PFSK-1 (cell line): ENCODE results near the gene RHBDD1.

ENCODE experiments used
- FOXP2 ChIP-seq: optimal IDR thresholded peaks from 2 replicates; pipeline ENCODE3; 2011; ENCODE audit warnings: borderline replicate concordance, control low read depth, inconsistent platforms; ENCODE audit not compliant: insufficient read depth; ENCODE audit errors: extremely low read length, extremely low read depth
- POLR2AphosphoS5 ChIP-seq: IDR thresholded peaks from 2 replicates; pipeline ENCODE4 v1.6.1; 2012; ENCODE audit warnings: low read depth, mild to moderate bottlenecking, control low read depth, low read length, moderate library complexity
- REST ChIP-seq, 2 experiments: IDR thresholded peaks; 2 replicates each; pipeline versions ENCODE4 v1.6.1 to v1.8.0; 2011 to 2012; ENCODE audit warnings: low read depth in 2 of 2, low read length in 2 of 2, control low read depth in 1 of 2, inconsistent platforms in 1 of 2, mild to moderate bottlenecking in 1 of 2, moderate library complexity in 1 of 2; ENCODE audit not compliant: insufficient read depth in 1 of 2
- SIN3A ChIP-seq: IDR thresholded peaks from 2 replicates; pipeline ENCODE4 v1.6.1; 2012; ENCODE audit warnings: mild to moderate bottlenecking, low read length, moderate library complexity, borderline replicate concordance; ENCODE audit not compliant: insufficient read depth
- TAF1 ChIP-seq: IDR thresholded peaks from 2 replicates; pipeline ENCODE4 v1.6.1; 2012; ENCODE audit warnings: low read length, control low read depth, borderline replicate concordance; ENCODE audit not compliant: insufficient read depth

RHBDD1 gene

GRCh38 chr2:226887940-226888339 is 52.1 kb downstream of the RHBDD1 start:
- TF ChIP-seq SIN3A (no peak), POLR2AphosphoS5 (no peak), TAF1 (no peak), FOXP2 (no peak), REST (IDR thresholded peaks at IDR 0.05; ENCODE audit: insufficient read depth in 1 of 2, low read depth in 2 of 2, low read length in 2 of 2) (no peak)

- TF ChIP-seq REST (IDR thresholded peaks at IDR 0.05; ENCODE audit: insufficient read depth in 1 of 2, low read depth in 2 of 2, low read length in 2 of 2) (no peak), SIN3A (no peak), POLR2AphosphoS5 (no peak), TAF1 (no peak)
Measured at GRCh38 chr2:226888378-226888965, 52.6 kb downstream of the RHBDD1 start.

GRCh38 chr2:226888971-226889370 is 53.1 kb downstream of the RHBDD1 start:
- TF ChIP-seq FOXP2 (no peak), REST (IDR thresholded peaks at IDR 0.05; ENCODE audit: insufficient read depth in 1 of 2, low read depth in 2 of 2, low read length in 2 of 2) (no peak), POLR2AphosphoS5 (no peak), SIN3A (no peak), TAF1 (no peak)

- TF ChIP-seq SIN3A: no peak
- TF ChIP-seq POLR2AphosphoS5: no peak
- no peak for TF ChIP-seq REST (IDR thresholded peaks at IDR 0.05; ENCODE audit: insufficient read depth in 1 of 2, low read depth in 2 of 2, low read length in 2 of 2)
Measured at GRCh38 chr2:226890286-226890685, 54.4 kb downstream of the RHBDD1 start.

GRCh38 chr2:226891780-226892590 is 56.1 kb downstream of the RHBDD1 start:
- TF ChIP-seq POLR2AphosphoS5 (no peak), REST (IDR thresholded peaks at IDR 0.05; ENCODE audit: insufficient read depth in 1 of 2, low read depth in 2 of 2, low read length in 2 of 2) (no peak), TAF1 (no peak), FOXP2 (no peak), SIN3A (no peak)
